ENCODE results near the gene DNM1.
"Not testable (repeated sequence)": the region's sequence is repeated elsewhere in the genome, so short reads cannot be mapped to it uniquely, and the experiment has no call there.

DNM1 gene

DNA sequence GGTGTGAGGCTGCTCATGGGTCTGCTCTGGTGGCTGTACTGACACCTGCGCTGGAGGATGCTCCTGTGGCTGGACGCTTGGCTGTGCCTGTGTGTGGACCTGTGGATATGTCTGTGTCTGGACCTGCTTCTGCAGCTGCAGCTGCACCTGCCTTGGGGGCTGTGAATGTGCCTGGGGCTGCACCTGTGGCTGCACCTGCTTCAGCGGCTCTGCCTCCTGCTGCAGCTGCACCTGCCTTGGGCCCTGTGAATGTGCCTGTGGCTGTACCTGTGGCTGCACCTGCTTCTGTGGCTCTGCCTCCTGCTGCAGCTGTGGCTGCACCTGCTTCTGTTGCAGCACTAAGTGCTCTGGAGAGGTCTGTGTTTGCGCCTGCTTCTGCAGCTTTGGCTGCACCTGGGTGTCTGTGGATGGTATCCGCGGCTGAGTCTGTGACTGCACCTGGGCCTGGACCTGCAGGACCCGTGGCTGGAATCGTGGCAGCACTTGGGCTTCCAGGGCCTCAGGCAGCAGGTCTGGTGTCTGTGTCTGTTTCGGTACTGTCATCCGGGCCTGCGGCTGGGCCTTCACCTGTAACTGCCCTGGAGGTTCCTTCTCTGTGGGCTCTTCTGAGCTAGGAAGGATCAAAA is 24.3 kb upstream of the DNM1 start:
- DNase-seq = no peak

DNA sequence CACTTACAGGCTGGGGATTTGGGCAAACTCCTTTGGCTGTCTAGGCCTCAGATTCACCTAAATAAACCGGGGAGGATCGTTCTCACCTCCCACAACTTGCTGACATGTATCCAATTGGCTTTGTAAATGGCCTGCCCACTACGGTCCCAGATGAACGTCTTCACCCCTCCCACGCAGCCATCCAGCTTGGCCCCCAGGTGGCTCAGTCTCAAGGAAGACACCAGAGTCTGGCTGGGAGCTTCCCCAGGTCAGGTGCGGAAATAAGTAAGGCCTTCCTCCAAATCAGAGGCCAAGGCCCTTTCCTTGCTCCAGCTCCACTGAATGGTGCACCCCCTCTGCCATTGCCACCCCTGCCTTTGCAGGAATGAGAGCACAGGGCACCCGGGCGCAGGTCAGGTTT is 23.2 kb upstream of the DNM1 start:
- no peak for DNase-seq

DNA sequence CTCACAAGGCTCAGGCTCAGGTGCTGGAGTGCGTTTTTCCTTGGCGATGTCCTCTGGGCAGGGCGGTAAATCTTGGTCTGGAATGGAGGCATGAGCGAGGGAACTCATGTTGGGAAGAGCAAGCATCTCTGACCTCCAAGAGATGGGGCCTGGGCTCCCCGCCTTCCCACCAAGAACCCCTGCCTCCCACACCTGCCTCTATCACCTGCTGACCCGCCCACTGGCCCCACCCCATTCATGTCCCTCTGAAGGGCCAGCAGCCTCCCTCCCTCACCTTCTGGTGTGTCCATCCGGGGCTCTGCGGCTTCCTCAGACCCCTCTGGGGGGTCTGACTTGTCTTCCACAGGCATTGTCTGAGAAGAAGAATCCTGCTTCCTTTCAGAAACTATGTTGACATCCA is 22.7 kb upstream of the DNM1 start:
- no peak for DNase-seq

DNA sequence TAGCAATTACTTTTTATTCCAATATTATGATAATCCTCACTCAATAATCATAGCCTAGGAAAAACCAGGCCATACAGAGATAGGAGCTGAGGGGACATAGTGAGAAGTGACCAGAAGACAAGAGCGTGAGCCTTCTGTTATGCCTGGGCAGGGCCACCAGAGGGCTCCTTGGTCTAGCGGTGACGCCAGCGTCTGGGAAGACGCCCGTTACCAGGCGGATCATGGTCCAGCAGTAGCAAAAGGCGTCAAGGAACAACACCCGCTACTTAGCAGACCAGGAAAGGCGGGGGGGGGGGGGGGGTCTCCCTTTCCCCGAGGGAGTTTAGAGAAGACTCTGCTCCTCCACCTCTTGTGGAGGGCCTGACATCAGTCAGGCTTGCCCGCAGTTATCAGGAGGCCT is 21.7 kb upstream of the DNM1 start:
- not testable (repeated sequence) for DNase-seq

DNA sequence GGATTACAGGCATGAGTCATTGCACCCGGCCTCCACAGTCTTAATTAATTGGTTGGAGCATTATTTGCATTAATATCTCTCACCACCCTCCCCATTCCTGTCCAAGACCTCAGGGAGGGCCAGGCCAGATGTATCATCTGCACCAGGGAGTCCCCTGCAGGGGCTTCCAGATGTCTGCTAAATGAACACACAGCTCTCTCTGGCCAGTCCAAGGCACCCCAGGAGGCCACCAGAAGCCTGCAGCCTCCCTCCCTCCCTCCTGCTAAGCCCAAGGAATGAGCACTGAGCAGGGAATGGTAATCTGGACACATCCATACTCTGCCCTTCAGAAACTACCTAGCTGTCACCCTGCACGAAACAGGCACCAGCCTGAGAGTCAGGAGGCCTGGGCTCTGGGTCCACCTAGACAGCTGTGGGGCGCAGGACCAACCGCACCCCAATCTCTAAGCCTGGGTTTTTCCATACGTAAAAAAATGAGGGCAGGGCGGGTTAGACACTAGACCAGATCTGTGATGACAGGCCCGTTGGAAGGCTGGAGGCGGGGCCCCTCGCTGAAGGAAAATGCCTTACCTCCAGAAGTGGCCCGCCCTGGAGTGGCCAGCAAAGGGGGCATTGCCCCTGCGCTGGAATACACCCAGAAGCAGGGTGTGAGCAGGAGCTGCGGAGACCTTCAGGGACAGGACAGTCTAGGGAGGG is 20.1 kb upstream of the DNM1 start:
- no peak for DNase-seq

DNA sequence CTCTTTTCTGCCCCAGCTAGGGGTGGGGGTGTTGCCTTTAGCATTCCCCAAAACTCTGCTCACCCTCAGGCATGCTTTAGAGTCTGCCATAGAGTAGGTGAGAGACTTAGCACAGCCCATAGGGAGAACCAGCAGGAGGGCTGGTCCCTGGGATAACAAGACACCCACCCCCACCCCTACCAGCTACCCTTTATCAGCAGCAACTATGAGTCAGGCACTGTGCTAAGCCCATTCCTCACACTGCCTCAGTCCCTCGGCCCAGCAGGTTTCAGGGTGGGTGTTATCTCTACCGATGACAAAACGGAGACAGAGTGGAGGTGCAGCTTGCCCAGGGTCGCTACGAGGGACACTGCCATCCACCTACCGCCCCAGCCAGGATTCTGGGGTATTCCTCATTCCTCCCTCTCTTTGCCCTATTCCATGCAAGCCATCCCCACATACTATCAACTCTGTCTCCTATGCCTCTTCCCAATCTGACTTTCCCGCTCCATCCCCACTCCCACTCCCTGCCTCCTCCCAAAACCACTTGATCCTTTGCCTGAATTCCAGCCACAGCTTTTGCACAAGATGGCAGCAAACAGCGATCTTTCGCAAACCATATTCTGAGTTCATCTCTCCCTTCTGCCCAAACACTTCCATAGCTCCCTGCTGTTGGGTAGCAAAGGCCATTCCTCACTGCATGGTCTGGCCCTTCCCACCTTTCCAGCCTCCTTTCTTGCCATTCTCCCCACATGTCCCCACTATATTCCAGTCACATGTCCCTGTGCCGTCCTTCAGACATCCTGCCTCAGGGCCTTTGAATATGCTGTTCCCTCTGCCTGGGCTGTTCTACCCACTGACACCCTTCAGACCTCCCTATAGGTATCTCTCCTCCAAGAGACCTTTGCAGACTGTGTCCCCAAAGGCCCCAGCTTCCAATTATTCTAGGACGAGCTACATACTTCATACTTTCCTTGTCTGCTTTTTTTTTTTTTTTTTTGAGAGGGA is 16.9 kb upstream of the DNM1 start:
- DNase-seq = no peak

DNA sequence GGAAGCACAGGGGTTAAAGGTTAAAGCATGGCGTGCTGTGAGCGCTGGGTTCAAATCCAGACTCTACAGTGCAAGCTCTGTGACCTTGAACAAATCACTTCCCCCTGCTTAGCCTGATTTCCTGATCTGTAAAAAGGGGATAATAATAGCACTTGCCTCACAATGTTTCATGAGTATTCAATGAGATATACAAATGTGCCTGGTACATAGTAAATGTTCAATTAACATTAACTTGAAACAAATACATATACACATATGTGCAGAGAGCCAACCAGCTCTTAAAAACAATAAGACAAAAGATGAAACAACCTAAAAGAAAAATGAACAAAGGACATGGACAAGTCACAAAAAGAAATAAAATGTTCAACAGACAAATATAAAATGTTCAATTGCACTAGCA is 15.8 kb upstream of the DNM1 start:
- DNase-seq = no peak

DNA sequence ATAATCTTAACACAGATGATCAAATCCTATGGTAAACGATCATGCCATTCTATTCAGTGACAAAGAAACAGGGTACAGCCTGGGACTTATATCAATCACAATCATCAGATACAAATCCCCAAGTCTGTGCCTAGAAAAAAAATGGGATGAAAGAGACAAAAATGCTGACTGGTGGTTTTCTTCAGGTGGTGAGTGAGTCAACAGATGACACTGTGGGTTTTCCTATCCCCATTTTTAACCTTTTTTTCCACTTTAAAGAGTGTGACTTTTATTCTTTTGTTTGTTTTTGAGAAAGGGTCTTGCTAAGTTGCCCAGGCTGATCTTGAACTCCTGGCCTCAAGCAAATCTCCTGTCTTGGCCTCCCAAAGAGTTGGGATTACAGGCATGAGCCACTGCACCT is 15.0 kb upstream of the DNM1 start:
- DNase-seq = no peak

DNA sequence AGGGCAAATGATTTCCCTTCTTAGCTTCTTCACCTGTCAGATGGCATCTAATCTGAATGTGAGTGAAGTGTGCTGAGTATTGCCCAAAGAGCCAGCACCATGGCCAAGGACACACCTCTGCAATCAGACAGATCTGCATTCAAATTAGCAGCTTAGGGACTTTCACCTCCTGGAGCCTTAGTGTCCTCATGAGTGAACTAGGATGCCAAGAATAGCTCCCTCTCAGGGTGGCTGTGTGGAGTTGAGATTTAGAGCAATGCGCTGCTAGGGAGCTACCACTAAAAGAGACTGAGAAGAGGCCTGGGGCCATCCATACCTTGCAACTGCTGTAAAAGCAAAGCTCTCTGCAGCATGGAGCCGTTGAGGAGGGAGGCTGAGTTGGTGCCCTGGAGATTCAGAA is 13.2 kb upstream of the DNM1 start:
- DNase-seq = no peak

DNA sequence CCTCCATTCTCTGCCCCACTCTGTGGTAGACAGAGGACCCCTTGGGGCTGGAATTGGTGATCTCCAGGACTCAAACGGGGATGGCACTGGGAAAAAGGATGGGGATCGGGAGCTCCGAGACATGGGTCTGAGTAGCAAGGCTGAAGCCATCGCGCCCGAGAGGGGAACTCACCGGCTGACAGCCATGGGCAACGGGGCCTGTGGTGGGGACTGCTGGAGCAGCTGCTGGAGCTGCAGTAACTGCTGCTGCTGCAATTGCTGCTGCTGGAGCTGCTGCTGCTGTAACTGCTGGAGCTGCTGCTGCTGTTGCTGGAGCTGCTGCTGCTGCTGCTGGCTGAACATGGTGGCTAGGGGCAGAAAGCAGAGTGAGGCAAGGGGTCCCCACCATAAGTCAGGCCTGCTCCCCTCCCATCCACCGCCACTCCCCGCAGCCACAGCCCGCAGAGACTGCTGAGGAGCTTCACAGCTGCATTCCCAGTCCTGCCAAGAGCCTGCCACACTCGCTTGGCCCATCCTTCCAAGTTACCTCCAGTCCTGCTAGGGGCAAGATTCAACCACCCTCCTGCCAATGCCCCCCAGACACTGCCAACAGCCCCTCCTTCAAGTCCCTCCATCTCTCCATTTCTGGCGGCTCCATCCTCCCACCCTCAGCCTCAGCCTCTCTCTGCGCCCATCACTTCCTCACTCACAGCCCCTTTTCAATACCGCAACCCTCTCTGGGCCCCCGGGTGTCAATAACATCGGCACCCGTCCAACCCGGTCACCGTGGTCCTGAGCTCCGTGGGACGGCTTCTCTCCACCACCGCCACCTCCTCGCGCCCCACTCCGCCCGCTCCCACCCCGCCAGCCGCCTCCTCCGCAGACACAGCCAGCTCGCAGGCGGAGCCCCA is 12.4 kb upstream of the DNM1 start:
- DNase-seq = no peak

DNA sequence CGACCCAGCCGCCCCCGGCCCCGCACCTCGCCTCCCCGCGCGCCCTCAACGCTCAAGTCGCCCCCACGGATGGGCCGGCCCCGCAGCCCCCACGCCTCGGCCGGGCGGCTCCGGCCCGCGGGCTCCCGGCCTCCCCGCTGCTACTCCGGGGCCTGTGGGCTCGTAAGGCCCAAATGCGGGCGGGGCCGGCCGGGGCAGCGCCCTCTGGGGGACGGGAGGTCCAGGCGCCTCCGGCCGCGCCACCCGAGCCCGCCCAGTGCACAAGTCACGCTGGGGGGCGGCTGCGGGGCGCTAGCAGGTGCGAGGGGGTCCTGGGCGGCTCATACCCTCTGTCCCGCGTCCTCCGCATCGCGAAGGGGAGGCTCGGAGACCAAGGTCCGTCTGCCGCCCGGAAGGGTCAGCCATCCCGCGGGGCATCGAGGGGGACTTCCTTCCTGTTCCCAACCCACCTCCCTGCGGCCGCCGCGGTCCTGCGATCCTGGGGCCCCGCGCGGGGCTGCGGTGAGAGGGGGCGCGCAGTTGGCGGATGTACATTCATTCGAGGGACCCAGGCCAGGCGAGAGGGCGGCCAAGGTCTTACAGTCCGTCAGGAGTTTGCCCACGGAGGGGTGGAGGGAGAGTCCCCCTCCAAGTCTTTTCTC is 11.7 kb upstream of the DNM1 start, which contains the start of gene CIZ1:
TSS of gene CIZ1 (minus strand) at position 167 of the 641 bp plus-strand sequence. CDS start 715 bp downstream, outside the sequence.
- peak; percentile 84 for DNase-seq

DNA sequence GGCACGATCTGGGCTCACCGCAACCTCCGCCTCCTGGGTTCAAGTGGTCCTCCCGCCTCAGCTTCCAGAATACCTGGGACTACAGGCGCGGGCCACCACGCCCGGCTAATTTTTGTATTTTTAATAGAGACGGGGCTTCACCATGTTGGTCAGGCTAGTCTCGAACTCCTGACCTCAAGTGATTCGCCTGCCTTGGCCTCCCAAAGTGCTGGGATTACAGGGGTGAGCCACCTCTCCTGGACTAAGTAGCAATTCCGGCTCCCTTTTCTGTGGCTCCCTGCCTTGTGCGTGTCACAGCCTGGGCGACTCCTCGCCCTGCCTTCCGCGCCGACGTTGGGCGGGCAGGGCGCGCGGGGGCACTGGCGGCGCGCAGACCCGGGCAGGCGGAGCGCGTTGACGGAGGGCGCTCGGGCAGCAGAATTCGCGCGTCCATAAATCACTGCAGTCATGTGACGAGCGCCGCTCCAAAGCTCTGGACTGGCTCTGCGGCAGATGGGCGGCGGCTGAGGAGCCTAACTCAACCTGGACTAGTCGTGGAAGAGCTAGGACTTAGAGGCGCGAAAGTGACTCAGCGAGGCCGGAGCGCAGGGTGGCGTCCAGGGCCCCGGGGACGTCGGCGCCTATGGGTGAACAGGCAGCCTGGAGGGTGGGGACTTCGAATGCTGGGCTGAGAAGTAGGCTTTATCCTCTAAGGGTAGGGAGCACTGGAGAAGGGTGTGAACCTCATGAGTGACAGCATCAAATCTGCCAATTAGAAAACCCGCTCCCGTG is 10.4 kb upstream of the DNM1 start:
- DNase-seq = no peak

DNA sequence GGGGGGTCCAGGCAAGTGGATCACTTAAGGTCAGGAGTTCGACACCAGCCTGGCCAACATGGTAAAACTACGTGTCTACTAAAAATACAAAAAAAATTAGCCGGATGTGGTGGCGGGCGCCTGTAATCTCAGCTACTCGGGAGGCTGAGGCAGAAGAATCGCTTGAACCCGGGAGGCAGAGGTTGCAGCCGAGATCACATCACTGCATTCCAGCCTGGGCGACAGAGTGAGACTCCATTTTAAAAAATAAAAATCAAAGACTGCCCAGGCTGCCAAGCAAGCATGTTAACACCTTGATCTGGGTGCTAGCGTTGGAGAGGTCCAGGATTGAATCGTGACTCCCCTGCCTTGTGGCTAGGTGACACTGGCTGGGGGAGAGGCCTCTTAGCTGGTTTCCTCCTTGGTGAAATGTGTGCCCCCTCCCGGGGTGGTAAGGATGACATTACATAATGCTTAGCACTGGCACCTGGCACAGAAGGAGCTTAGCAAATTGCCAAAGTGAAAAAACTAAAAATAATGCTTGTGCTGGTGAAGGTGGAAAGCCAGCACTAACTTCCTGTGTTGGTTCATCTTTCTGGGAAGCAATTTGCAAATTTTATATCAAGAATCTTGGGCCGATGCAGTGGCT is 9.6 kb upstream of the DNM1 start:
- DNase-seq = no peak

DNA sequence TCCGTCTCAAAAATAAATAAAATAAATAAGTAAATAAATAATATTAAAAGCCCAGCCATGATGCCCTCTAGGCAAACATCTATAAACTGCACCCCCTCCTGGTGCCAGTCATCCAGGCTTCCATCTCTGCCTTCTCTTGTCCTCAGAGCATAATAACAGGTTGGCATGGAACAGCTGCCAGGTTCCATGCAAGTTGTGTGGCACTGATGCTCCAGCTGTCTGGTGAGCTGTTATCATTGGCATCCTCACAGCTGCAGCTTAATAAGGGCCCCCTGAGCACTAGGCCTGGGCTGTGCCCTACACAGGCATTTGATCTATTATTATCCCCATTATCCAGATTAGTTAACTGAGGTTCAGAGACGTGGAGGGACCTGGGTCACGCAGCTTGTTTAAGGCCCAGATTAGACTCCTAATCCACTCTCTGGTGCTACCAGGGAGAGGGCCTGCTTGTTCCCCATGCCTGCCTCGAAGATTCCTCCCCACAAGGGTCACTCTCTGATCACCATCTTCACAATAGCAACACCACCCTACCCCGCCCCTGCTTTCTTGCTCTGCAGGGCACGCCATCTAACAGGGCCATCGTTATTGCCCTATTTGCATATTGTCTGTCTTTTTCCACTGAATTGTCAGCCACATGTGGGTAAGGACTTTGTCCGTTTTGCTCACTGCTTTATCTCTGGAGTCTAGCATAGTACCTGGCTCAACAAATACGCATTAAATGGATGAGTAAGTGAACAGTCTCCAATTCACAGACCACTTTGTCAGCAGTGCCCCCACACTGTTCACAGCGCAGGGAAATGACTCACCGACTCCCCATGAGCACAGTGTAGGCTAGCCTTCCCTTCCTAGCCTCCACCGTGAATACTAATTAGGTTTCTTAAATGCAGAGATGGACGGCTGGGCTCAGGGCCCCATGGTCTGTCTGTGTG is 1.5 kb upstream of the DNM1 start:
- DNase-seq = no peak

DNA sequence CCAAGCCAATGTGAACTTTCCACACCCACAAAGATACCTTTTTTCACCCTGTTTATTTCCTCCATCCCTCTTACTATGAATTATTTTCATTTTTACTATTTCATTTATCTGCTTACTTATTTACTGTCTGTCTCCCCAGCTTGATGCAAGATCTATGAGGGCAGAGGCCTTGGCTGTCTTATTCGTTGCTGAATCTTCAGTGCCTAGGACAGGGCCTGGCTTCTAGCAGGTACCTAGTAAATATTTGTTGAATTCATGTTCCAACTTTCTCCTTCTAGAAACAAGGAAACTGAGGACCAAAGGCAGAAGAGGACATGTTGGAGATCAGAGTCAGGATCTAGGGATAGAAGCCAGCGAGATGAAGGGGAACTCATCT is 543 bp upstream of the DNM1 start:
- DNase-seq = no peak

DNA sequence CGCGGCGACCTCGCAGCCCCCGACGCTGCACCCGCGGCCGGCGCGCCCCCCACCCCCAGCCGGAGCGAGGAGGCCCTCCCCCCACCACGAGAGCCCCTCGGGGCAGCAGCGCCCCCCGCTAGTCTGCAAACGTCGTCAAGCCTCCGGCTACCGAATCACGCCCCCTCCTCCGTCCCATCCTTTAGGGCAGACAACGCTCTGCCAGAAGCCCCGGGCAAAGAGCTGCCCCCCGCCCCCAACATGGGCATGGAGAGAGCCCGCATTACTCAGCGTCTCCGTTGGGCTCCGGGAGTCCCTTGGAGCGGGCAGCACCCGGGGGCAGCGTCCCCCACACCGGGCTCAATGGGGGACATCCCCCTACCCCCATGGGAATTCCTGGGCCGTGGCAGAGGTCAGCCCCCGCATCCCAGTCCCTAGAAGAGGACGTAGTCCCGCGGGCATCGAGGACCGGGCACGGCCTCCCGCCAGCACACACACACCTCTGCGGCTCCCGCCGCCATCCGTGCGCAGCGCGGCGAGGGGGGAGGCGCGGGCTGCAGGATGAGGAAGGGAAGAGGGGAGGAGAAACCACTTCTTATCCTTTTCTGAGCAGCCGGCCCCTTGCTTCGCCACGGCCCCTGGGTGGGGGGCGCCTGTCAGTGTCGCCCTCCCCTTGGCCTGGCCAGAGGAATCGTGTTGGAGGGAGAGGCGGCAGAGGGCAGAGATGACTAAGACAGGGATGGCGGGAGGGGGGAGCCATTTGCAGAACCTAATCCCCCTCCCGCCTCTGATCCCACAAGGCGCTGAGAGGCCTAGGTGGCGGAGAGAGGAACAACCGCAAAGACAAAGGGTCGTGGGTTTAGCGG is 750 bp downstream of the DNM1 start:
- DNase-seq = no peak

DNA sequence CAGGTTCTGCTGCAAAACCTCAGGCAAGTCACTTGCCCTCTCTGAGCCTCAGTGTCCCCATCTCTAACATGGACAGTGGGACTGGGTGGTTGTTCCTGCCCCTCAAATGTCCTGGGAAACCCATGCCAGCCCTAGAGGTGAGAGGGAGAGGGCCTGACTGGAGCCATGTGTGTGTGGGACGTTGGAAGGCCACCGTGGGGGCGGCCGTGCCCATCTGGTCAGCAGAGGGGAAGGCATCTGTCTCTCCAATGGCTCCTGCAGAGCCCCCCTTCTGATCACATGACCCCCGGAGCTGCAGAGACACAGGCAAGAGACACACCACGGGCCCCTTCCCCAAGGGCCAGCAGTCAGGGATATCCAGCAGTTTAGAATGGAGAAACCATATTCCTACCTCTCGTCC is 1.7 kb downstream of the DNM1 start:
- DNase-seq = no peak

DNA sequence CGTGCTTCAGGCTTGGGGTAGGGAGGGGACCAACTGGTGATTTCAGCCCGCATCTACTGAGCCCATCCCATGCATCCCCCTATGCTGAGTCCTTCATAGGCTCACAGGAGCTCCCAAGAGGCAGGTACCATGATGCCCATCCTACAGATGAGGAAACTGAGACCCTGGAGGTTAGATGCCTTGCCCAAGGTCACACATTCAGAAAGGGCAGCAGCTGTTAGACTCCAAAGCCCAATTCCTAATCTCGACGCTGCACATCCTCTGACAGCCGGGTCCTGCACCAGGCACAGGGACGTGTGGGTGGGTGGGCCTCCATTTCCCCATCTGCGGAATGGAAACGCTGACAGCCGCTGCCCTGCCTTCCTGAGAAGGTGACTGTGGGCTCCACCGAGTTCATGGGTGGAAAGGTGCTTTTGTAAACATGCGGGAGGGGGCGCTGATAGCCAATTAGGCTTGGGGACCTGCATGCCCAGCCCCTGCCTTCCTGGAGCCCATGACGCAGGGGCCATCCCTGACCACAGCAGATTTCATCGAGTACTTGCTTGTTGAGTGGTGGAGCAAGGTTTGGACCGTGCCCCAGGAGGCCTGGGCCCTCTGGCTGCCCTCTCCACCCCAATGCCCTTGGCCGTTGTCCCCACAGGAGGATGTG is 2.2 kb downstream of the DNM1 start:
- no peak for DNase-seq
